ENCODE results near the gene POMZP3.
"Not testable (repeated sequence)": the region's sequence is repeated elsewhere in the genome, so short reads cannot be mapped to it uniquely, and the experiment has no call there.

DNA sequence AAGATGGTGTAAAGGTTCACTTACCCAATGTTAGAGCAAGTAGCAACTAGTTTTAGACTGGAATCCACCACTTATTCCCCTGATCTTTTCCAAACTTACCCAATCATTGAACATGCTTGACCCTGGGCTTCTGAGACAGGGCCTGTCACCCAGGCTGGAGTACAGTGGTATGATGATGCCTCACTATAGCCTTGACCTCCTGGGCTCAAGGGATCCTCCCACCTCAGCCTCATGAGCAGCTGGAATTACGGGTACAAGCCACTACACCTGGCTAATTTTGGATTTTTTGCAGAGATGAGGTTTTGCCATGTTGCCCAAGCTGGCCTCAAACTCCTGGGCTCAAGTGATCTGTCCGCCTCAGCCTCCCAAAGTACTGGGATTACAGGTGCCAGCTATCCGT lies 14.8 kb downstream of the POMZP3 start:
- TF ChIP-seq REST (IDR thresholded peaks at IDR 0.05; ENCODE audit: borderline replicate concordance); EP300 (conservative IDR thresholded peaks at IDR 0.05; ENCODE audit: poor library complexity, severe bottlenecking); EZH2 (IDR thresholded peaks at IDR 0.05; ENCODE audit: borderline replicate concordance, insufficient read depth, low read length, poor library complexity, severe bottlenecking); POLR2AphosphoS5 (IDR thresholded peaks at IDR 0.05): not testable (repeated sequence)
- TF ChIP-seq, protein P1, sequence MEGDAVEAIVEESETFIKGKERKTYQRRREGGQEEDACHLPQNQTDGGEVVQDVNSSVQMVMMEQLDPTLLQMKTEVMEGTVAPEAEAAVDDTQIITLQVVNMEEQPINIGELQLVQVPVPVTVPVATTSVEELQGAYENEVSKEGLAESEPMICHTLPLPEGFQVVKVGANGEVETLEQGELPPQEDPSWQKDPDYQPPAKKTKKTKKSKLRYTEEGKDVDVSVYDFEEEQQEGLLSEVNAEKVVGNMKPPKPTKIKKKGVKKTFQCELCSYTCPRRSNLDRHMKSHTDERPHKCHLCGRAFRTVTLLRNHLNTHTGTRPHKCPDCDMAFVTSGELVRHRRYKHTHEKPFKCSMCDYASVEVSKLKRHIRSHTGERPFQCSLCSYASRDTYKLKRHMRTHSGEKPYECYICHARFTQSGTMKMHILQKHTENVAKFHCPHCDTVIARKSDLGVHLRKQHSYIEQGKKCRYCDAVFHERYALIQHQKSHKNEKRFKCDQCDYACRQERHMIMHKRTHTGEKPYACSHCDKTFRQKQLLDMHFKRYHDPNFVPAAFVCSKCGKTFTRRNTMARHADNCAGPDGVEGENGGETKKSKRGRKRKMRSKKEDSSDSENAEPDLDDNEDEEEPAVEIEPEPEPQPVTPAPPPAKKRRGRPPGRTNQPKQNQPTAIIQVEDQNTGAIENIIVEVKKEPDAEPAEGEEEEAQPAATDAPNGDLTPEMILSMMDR (IDR thresholded peaks at IDR 0.05; ENCODE audit: poor library complexity, severe bottlenecking) = not testable (repeated sequence)
